Hepatocyte (in vitro differentiated cells): ENCODE results near the gene SMAD3.

Source experiments
- EZH2phosphoT487 ChIP-seq: fragments of 200-600 bp; sonication (generic); IDR thresholded peaks from one replicate; pipeline ENCODE4 v1.6.1; 2018; ENCODE audit warnings: antibody characterized with exemption, mild to moderate bottlenecking, low read depth, moderate library complexity; ENCODE audit not compliant: unreplicated experiment, severe bottlenecking
- TF ChIP-seq, protein P1 (sequence below): fragments of 200-600 bp; sonication (generic); IDR thresholded peaks from 2 replicates; pipeline ENCODE4 v1.5.1; 2016; ENCODE audit warnings: antibody characterized with exemption, mild to moderate bottlenecking; ENCODE audit not compliant: poor library complexity

DNA sequence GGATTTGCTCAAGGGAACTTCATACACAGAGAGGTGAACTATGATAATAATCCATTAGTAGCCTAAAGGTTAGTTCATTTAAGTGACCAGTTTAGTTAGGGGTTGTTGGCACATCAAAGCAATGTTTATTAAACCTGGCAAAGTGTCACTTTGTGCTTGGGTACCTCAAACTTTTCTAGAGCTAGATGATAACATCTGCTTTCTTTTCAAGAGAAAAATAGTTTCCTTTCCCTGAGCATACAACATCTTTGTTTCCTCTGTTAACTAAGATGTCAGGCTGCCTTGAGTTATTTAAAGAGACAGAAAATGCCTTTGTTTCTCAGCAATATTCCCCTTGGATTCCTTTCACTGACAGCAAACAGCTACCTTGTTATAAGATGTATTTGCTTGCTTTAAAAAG is 26.7 kb upstream of the SMAD3 start:
- TF ChIP-seq, protein P1, sequence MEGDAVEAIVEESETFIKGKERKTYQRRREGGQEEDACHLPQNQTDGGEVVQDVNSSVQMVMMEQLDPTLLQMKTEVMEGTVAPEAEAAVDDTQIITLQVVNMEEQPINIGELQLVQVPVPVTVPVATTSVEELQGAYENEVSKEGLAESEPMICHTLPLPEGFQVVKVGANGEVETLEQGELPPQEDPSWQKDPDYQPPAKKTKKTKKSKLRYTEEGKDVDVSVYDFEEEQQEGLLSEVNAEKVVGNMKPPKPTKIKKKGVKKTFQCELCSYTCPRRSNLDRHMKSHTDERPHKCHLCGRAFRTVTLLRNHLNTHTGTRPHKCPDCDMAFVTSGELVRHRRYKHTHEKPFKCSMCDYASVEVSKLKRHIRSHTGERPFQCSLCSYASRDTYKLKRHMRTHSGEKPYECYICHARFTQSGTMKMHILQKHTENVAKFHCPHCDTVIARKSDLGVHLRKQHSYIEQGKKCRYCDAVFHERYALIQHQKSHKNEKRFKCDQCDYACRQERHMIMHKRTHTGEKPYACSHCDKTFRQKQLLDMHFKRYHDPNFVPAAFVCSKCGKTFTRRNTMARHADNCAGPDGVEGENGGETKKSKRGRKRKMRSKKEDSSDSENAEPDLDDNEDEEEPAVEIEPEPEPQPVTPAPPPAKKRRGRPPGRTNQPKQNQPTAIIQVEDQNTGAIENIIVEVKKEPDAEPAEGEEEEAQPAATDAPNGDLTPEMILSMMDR = no peak
- no peak for TF ChIP-seq EZH2phosphoT487
